ENCODE results near the gene PADI3. TPM values are rescaled to one million over a fixed set of nuclear protein-coding genes. Genes with fewer than 3 reads are reported as not detected.
A peak's percentile ranks its signal among the peaks of the same experiment; 100 is the strongest.

The PADI3 gene
- polyA plus RNA-seq, 2 donors = 14.1 to 31.0 TPM

- no peaks in the 10 kb centered on the region for H3K9me3 ChIP-seq (ENCODE audit: control insufficient read depth in 2 of 2, insufficient read depth in 1 of 2, low read depth in 1 of 2, low read length in 1 of 2)
- H3K27me3 ChIP-seq (ENCODE audit: control insufficient read depth in 1 of 2, insufficient read depth in 2 of 2, low read length in 2 of 2) = no peaks in the 10 kb centered on the region
- H3K36me3 ChIP-seq (ENCODE audit: control insufficient read depth in 2 of 2, insufficient read depth in 2 of 2, low read length in 1 of 2) = peaks cover 0 to 5% of the 10 kb centered on the region in 2 donors
- peaks cover 2 to 24% of the 10 kb centered on the region in 2 donors for H3K4me1 ChIP-seq (ENCODE audit: control insufficient read depth in 2 of 2, insufficient read depth in 2 of 2, low read length in 1 of 2)
- 65% methylated on average over 13 of the region's 13 CpGs for WGBS, 2 donors
- H3K4me3 ChIP-seq (ENCODE audit: low read depth in 1 of 2, low read length in 2 of 2) = peak overlapping the region in 1 of 2 donors; percentile 9
- peak overlapping the region in 1 of 2 donors; percentile 26 for H3K27ac ChIP-seq (ENCODE audit: low read depth in 2 of 2, low read length in 1 of 2)
Observed at GRCh38 chr1:17213148-17213781, 35.6 kb upstream of the PADI3 start.

GRCh38 chr1:17213782-17214148 lies 35.1 kb upstream of the PADI3 start:
- Histone ChIP-seq H3K9me3 (ENCODE audit: control insufficient read depth in 2 of 2, insufficient read depth in 1 of 2, low read depth in 1 of 2, low read length in 1 of 2) (no peaks in the 10 kb centered on the region), H3K36me3 (ENCODE audit: control insufficient read depth in 2 of 2, insufficient read depth in 2 of 2, low read length in 1 of 2) (peaks cover 0 to 4% of the 10 kb centered on the region in 2 donors), H3K27me3 (ENCODE audit: control insufficient read depth in 1 of 2, insufficient read depth in 2 of 2, low read length in 2 of 2) (no peaks in the 10 kb centered on the region), H3K4me1 (ENCODE audit: control insufficient read depth in 2 of 2, insufficient read depth in 2 of 2, low read length in 1 of 2) (peaks cover 2 to 24% of the 10 kb centered on the region in 2 donors), H3K4me3 (ENCODE audit: low read depth in 1 of 2, low read length in 2 of 2) (peak overlapping the region in 1 of 2 donors; percentile 18), H3K27ac (ENCODE audit: low read depth in 2 of 2, low read length in 1 of 2) (peak overlapping the region in 1 of 2 donors; percentile 26)
- 81 to 83% methylated on average over 9 of the region's 9 CpGs for WGBS, 2 donors

GRCh38 chr1:17214876-17215544 lies 33.9 kb upstream of the PADI3 start:
- peaks cover 0 to 4% of the 10 kb centered on the region in 2 donors for H3K36me3 ChIP-seq (ENCODE audit: control insufficient read depth in 2 of 2, insufficient read depth in 2 of 2, low read length in 1 of 2)
- peaks cover 0 to 3% of the 10 kb centered on the region in 2 donors for H3K9me3 ChIP-seq (ENCODE audit: control insufficient read depth in 2 of 2, insufficient read depth in 1 of 2, low read depth in 1 of 2, low read length in 1 of 2)
- peak overlapping the region; percentile 55 to 79 for H3K27ac ChIP-seq (ENCODE audit: low read depth in 2 of 2, low read length in 1 of 2)
- H3K4me1 ChIP-seq (ENCODE audit: control insufficient read depth in 2 of 2, insufficient read depth in 2 of 2, low read length in 1 of 2) = peaks cover 2 to 24% of the 10 kb centered on the region in 2 donors
- H3K27me3 ChIP-seq (ENCODE audit: control insufficient read depth in 1 of 2, insufficient read depth in 2 of 2, low read length in 2 of 2) = no peaks in the 10 kb centered on the region
- peak overlapping the region; percentile 4 to 10 for H3K4me3 ChIP-seq (ENCODE audit: low read depth in 1 of 2, low read length in 2 of 2)
- WGBS, 2 donors = 64 to 65% methylated on average over 5 of the region's 5 CpGs

DNA sequence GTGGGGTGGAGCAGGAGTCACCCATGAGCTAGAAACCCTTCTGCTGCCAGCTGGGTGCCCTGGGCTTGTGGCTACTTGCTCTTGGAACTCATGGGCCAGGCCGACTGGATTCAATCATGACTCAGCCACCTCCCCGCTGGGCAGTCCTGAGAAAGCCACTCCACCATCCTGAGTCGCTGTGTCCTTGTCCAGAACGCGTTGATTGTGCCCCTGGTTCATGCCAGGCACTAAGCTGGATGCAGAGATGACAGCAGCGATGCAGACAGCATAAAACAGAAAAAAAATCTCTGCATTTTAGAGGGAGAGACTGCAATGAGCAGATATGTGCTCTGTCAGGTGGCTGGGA lies 33.4 kb upstream of the PADI3 start:
- H3K27ac ChIP-seq (ENCODE audit: low read depth in 2 of 2, low read length in 1 of 2) = peak overlapping the region; percentile 55 to 79
- peaks cover 2 to 24% of the 10 kb centered on the region in 2 donors for H3K4me1 ChIP-seq (ENCODE audit: control insufficient read depth in 2 of 2, insufficient read depth in 2 of 2, low read length in 1 of 2)
- peaks cover 0 to 3% of the 10 kb centered on the region in 2 donors for H3K9me3 ChIP-seq (ENCODE audit: control insufficient read depth in 2 of 2, insufficient read depth in 1 of 2, low read depth in 1 of 2, low read length in 1 of 2)
- peak overlapping the region in 1 of 2 donors; percentile 12 for H3K4me3 ChIP-seq (ENCODE audit: low read depth in 1 of 2, low read length in 2 of 2)
- no peaks in the 10 kb centered on the region for H3K27me3 ChIP-seq (ENCODE audit: control insufficient read depth in 1 of 2, insufficient read depth in 2 of 2, low read length in 2 of 2)
- H3K36me3 ChIP-seq (ENCODE audit: control insufficient read depth in 2 of 2, insufficient read depth in 2 of 2, low read length in 1 of 2) = peaks cover 0 to 4% of the 10 kb centered on the region in 2 donors
- 52 to 65% methylated on average over 6 of the region's 6 CpGs for WGBS, 2 donors

DNA sequence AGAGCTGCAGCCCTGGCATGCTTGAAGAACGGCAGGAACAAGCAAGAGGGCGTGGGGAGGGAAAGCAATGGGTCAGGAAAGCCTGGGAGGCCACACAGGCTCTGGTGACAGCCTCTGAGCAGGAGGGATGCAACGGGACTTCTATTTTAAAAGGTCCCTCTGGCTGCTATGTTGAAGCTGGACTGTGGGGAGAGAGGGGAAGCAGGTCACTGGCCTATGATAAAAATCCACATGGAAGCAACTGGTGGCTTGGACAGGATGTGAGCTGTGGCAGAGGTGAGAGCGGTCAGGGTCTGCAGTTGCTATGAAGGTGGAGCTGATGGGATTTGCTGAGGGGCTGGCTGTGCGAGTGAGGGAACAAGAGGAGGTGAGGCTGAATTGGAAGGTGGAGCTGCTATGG lies 32.8 kb upstream of the PADI3 start:
- Histone ChIP-seq H3K9me3 (ENCODE audit: control insufficient read depth in 2 of 2, insufficient read depth in 1 of 2, low read depth in 1 of 2, low read length in 1 of 2) (peaks cover 0 to 3% of the 10 kb centered on the region in 2 donors), H3K36me3 (ENCODE audit: control insufficient read depth in 2 of 2, insufficient read depth in 2 of 2, low read length in 1 of 2) (peaks cover 0 to 4% of the 10 kb centered on the region in 2 donors), H3K27ac (ENCODE audit: low read depth in 2 of 2, low read length in 1 of 2) (peak overlapping the region; percentile 43 to 79), H3K4me3 (ENCODE audit: low read depth in 1 of 2, low read length in 2 of 2) (peak overlapping the region in 1 of 2 donors; percentile 12), H3K27me3 (ENCODE audit: control insufficient read depth in 1 of 2, insufficient read depth in 2 of 2, low read length in 2 of 2) (no peaks in the 10 kb centered on the region), H3K4me1 (ENCODE audit: control insufficient read depth in 2 of 2, insufficient read depth in 2 of 2, low read length in 1 of 2) (peaks cover 5 to 24% of the 10 kb centered on the region in 2 donors)
- WGBS, 2 donors = 59 to 64% methylated on average over 5 of the region's 5 CpGs

GRCh38 chr1:17217607-17218006 lies 31.3 kb upstream of the PADI3 start:
- Histone ChIP-seq H3K36me3 (ENCODE audit: control insufficient read depth in 2 of 2, insufficient read depth in 2 of 2, low read length in 1 of 2) (peaks cover 0 to 4% of the 10 kb centered on the region in 2 donors), H3K4me3 (ENCODE audit: low read depth in 1 of 2, low read length in 2 of 2) (no peak overlapping the region), H3K4me1 (ENCODE audit: control insufficient read depth in 2 of 2, insufficient read depth in 2 of 2, low read length in 1 of 2) (peaks cover 3 to 16% of the 10 kb centered on the region in 2 donors), H3K9me3 (ENCODE audit: control insufficient read depth in 2 of 2, insufficient read depth in 1 of 2, low read depth in 1 of 2, low read length in 1 of 2) (peaks cover 0 to 3% of the 10 kb centered on the region in 2 donors), H3K27me3 (ENCODE audit: control insufficient read depth in 1 of 2, insufficient read depth in 2 of 2, low read length in 2 of 2) (no peaks in the 10 kb centered on the region), H3K27ac (ENCODE audit: low read depth in 2 of 2, low read length in 1 of 2) (no peak overlapping the region)
- 81 to 82% methylated on average over 3 of the region's 3 CpGs for WGBS, 2 donors

- 59 to 68% methylated on average over 7 of the region's 7 CpGs for WGBS, 2 donors
- peaks cover 3 to 10% of the 10 kb centered on the region in 2 donors for H3K4me1 ChIP-seq (ENCODE audit: control insufficient read depth in 2 of 2, insufficient read depth in 2 of 2, low read length in 1 of 2)
- H3K9me3 ChIP-seq (ENCODE audit: control insufficient read depth in 2 of 2, insufficient read depth in 1 of 2, low read depth in 1 of 2, low read length in 1 of 2) = peaks cover 0 to 3% of the 10 kb centered on the region in 2 donors
- no peak overlapping the region for H3K4me3 ChIP-seq (ENCODE audit: low read depth in 1 of 2, low read length in 2 of 2)
- H3K36me3 ChIP-seq (ENCODE audit: control insufficient read depth in 2 of 2, insufficient read depth in 2 of 2, low read length in 1 of 2) = peaks cover 0 to 2% of the 10 kb centered on the region in 2 donors
- no peaks in the 10 kb centered on the region for H3K27me3 ChIP-seq (ENCODE audit: control insufficient read depth in 1 of 2, insufficient read depth in 2 of 2, low read length in 2 of 2)
- H3K27ac ChIP-seq (ENCODE audit: low read depth in 2 of 2, low read length in 1 of 2) = no peak overlapping the region
Observed at GRCh38 chr1:17218939-17219338, 30.0 kb upstream of the PADI3 start.

GRCh38 chr1:17220287-17220686 lies 28.6 kb upstream of the PADI3 start:
- Histone ChIP-seq H3K36me3 (ENCODE audit: control insufficient read depth in 2 of 2, insufficient read depth in 2 of 2, low read length in 1 of 2) (peaks cover 0 to 1% of the 10 kb centered on the region in 2 donors), H3K27ac (ENCODE audit: low read depth in 2 of 2, low read length in 1 of 2) (no peak overlapping the region), H3K4me3 (ENCODE audit: low read depth in 1 of 2, low read length in 2 of 2) (no peak overlapping the region), H3K4me1 (ENCODE audit: control insufficient read depth in 2 of 2, insufficient read depth in 2 of 2, low read length in 1 of 2) (peaks cover 3 to 10% of the 10 kb centered on the region in 2 donors), H3K27me3 (ENCODE audit: control insufficient read depth in 1 of 2, insufficient read depth in 2 of 2, low read length in 2 of 2) (no peaks in the 10 kb centered on the region), H3K9me3 (ENCODE audit: control insufficient read depth in 2 of 2, insufficient read depth in 1 of 2, low read depth in 1 of 2, low read length in 1 of 2) (peaks cover 0 to 3% of the 10 kb centered on the region in 2 donors)
- WGBS, 2 donors = 91 to 94% methylated on average over 3 of the region's 3 CpGs

- 80 to 84% methylated on average over 14 of the region's 14 CpGs for WGBS, 2 donors
- Histone ChIP-seq H3K4me1 (ENCODE audit: control insufficient read depth in 2 of 2, insufficient read depth in 2 of 2, low read length in 1 of 2) (peaks cover 3 to 5% of the 10 kb centered on the region in 2 donors), H3K27me3 (ENCODE audit: control insufficient read depth in 1 of 2, insufficient read depth in 2 of 2, low read length in 2 of 2) (no peaks in the 10 kb centered on the region), H3K27ac (ENCODE audit: low read depth in 2 of 2, low read length in 1 of 2) (no peak overlapping the region), H3K9me3 (ENCODE audit: control insufficient read depth in 2 of 2, insufficient read depth in 1 of 2, low read depth in 1 of 2, low read length in 1 of 2) (peaks cover 0 to 3% of the 10 kb centered on the region in 2 donors), H3K4me3 (ENCODE audit: low read depth in 1 of 2, low read length in 2 of 2) (no peak overlapping the region), H3K36me3 (ENCODE audit: control insufficient read depth in 2 of 2, insufficient read depth in 2 of 2, low read length in 1 of 2) (peaks cover 0 to 1% of the 10 kb centered on the region in 2 donors)
Observed at GRCh38 chr1:17222557-17222956, 26.3 kb upstream of the PADI3 start.
